GM06990 (cell line): ENCODE data around the gene CFAP92.
"Not testable (repeated sequence)": the region's sequence is repeated elsewhere in the genome, so short reads cannot be mapped to it uniquely, and the experiment has no call there.

Experiments used
- DNase-seq: peaks from one replicate; pipeline ENCODE4 v3.0.0-alpha.2; 2011; ENCODE audit not compliant: insufficient read length; ENCODE audit errors: extremely low read depth
- H3K27me3 ChIP-seq: replicated peaks from 2 replicates; pipeline ENCODE4 v1.6.0; 2011; ENCODE audit warnings: low read length; ENCODE audit not compliant: control insufficient read depth, insufficient read depth
- H3K36me3 ChIP-seq: 2 replicates; pipeline ENCODE4 v1.5.1; 2011; ENCODE audit warnings: low read length; ENCODE audit not compliant: control insufficient read depth, insufficient read depth
- H3K4me3 ChIP-seq: replicated peaks from 2 replicates; pipeline ENCODE4 v1.5.1; 2011; ENCODE audit warnings: low read depth, mild to moderate bottlenecking, control low read depth, low read length
- TF ChIP-seq, protein P1 (sequence below): IDR thresholded peaks from 2 replicates; pipeline ENCODE4 v1.5.1; 2011; ENCODE audit warnings: low read length, control low read depth, mild to moderate bottlenecking, inconsistent platforms; ENCODE audit not compliant: insufficient read depth, poor library complexity, severe bottlenecking

Gene CFAP92

DNA sequence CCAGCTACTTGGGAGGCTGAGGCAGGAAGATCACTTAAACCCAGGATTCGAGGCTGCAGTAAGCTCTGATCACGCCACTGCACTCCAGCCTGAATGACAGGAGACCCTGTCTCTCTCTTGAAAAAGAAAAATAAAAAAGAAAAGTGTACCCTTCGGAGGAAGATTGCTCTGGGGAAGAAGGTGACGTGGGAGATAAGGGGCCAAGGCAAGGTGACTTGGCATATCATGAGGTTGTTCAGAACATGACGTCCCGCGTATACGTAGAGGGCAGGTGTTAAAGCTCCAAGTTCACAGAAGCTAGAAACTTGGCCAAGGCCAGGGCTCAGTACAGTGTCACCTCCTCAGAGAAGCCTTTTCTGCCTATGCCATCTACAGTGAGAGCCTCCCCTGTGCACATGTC lies 121.1 kb downstream of the CFAP92 start:
- no peak for DNase-seq
- Histone ChIP-seq H3K27me3 (no peaks in the 10 kb centered on the region), H3K4me3 (no peak overlapping the region), H3K36me3 (no peaks in the 10 kb centered on the region)
- TF ChIP-seq, protein P1, sequence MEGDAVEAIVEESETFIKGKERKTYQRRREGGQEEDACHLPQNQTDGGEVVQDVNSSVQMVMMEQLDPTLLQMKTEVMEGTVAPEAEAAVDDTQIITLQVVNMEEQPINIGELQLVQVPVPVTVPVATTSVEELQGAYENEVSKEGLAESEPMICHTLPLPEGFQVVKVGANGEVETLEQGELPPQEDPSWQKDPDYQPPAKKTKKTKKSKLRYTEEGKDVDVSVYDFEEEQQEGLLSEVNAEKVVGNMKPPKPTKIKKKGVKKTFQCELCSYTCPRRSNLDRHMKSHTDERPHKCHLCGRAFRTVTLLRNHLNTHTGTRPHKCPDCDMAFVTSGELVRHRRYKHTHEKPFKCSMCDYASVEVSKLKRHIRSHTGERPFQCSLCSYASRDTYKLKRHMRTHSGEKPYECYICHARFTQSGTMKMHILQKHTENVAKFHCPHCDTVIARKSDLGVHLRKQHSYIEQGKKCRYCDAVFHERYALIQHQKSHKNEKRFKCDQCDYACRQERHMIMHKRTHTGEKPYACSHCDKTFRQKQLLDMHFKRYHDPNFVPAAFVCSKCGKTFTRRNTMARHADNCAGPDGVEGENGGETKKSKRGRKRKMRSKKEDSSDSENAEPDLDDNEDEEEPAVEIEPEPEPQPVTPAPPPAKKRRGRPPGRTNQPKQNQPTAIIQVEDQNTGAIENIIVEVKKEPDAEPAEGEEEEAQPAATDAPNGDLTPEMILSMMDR: no peak

DNA sequence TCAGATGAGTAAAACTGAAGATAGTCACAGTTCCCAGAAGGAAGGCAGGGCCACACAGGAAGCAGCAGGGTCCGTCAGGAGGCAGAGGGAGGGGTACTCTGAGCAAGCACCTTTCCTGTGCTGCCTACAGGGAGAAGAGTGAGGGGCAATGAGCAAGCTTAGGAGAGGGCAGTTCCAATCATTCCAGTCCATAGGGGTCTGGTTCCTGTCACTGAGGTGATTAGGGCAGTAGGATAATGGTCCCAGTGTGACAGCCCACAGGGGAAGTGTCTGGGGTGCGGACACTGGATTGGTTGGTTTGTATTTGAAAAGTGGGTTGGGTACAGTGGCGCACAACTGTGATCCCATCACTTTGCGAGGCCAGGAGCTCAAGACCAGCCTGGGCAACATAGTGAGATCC lies 121.6 kb downstream of the CFAP92 start:
- Histone ChIP-seq H3K36me3 (no peaks in the 10 kb centered on the region), H3K4me3 (no peak overlapping the region), H3K27me3 (no peaks in the 10 kb centered on the region)
- TF ChIP-seq, protein P1: no peak
- DNase-seq: no peak

DNA sequence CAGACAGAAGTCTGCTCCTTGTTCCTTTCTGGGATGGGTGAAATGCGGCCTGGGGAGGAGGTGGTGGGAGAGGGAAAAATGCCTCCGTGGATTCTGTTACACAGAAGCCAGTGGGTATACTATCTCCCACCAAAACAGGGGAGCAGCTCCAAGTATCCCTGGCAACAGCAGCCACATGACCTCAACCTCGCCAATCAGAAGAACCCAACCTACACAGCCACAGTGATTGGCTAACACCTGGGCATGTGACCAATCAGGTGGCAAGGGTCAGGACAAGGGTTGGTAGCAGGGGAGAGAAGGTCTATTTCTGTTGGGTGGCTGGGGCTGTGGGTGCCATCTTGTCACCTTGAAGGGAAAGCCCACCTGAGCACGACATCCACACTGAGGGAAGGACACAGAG lies 123.5 kb downstream of the CFAP92 start:
- Histone ChIP-seq H3K36me3 (no peaks in the 10 kb centered on the region), H3K4me3 (no peak overlapping the region), H3K27me3 (no peaks in the 10 kb centered on the region)
- DNase-seq: no peak
- TF ChIP-seq, protein P1: no peak

DNA sequence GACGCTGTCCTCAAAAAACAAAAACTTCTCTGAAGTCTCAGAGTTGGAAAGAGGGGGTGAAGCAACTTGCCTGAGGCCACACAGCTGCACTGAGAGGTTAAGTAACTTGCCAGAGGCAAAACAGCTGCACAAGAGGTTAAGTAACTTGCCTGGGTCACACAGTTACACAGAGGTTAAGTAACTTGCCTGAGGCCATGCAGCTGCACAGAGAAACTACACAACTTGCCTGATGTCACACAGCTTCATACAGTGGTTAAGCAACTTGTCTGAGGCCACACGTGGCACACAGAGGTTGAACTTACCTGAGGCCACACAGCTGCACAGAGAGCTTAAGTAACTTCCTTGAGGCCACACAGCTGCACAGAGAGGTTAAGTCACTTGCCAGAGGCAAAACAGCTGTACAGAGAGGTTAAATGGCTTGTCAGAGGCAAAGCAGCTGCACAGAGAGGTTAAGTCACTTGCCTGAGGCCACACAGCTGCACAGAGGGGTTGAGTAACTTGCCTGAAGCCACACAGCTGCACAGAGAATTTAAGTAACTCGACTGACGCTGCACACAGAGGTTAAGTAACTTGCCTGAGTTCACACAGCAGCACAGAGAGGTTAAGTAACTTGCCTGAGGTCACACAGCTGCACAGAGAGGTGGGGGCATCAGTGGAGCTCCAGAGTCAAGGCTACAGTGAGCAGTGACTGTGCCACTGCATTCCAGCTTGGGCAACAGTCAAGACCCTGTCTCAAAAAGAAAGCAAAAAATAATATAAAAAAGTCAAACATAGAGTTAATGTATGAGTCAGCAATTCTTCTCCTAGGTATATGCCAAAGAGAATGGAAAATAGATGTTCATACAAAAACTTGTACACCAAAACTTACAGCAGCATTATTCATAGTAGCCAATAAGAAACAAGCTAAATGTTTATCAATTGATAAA lies 126.4 kb downstream of the CFAP92 start:
- DNase-seq: no peak
- no peaks in the 10 kb centered on the region for H3K27me3 ChIP-seq
- TF ChIP-seq, protein P1: no peak
- no peaks in the 10 kb centered on the region for H3K36me3 ChIP-seq
- H3K4me3 ChIP-seq: no peak overlapping the region

DNA sequence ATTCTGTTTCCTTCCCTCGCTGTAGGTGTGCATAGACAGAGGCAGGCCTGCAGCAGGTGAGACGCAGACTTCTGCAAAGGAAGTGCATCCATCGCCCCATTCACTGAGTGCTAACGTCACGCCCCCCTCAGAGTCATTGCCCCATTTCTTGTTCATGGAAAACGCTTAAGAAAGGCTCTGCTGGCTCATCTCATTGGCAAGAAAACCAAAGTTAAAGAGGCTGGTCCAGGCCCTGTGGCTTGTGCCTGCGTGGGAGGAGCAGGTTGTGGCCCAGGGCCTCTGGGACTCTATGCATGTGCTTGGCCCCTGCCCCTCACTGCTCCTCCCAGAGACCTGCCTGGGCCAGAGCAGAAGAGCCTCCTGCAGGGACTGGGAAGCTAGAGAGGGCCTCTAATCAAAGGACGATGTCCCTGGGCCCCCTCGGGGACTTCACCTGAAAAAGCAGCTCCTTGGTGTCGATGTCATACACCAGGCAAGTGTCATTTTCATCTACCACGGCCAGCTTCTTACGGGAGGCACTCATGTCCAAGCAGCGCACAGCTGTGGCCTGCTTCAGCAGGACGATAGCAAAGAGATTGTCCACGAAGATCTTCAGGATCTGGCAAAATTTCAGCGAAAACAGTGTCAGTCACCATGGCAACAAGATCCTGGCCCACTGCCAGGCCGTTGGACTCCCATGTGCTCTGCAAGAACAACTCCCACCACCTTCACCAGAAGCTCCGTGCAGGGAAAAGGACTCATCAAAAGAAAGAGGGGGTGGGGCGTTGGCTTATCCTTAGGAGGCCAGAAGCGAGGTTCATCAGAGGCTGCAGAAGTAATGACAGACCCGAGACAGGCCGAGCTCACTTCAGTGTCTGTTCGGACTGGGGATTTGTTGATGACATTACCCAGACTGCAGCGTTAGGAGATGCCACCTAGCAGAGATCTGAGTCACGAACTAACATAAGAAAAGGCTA lies 128.7 kb downstream of the CFAP92 start:
- not testable (repeated sequence) for H3K4me3 ChIP-seq, H3K27me3 ChIP-seq, H3K36me3 ChIP-seq, DNase-seq

DNA sequence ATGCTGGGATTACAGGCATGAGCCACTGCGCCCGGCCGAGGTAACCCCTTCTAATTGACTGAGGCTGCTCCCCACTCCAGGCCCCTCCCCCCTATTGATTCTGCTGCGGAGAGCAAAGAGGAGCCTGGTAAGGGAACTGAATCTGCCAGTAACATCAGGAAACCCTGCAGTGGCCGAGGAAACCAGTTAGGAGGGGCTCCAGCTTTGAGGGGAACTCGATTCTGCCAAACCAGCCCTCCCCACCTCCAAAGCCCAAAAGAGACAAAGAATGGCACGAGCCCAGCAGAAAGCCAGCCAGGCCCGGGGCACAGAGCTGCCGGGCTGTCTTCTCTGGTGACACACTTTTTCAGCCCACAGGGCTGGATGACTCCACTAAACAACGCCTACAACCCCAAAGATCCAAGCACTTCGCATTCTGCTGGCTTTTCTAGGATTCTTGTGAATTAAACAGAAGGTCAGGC lies 129.5 kb downstream of the CFAP92 start:
- TF ChIP-seq, protein P1: no peak
- H3K27me3 ChIP-seq: no peaks in the 10 kb centered on the region
- no peak overlapping the region for H3K4me3 ChIP-seq
- DNase-seq: no peak
- peaks cover 2% of the 10 kb centered on the region for H3K36me3 ChIP-seq
